Putamen (tissue), 1 donor: ENCODE data around the gene CFAP410.
"Not testable (repeated sequence)": the region's sequence is repeated elsewhere in the genome, so short reads cannot be mapped to it uniquely, and the experiment has no call there.

Source experiments
- DNase-seq: peaks from one replicate; pipeline ENCODE4 v3.0.0-alpha.2; 2016; ENCODE audit warnings: low spot score

The CFAP410 gene

DNA sequence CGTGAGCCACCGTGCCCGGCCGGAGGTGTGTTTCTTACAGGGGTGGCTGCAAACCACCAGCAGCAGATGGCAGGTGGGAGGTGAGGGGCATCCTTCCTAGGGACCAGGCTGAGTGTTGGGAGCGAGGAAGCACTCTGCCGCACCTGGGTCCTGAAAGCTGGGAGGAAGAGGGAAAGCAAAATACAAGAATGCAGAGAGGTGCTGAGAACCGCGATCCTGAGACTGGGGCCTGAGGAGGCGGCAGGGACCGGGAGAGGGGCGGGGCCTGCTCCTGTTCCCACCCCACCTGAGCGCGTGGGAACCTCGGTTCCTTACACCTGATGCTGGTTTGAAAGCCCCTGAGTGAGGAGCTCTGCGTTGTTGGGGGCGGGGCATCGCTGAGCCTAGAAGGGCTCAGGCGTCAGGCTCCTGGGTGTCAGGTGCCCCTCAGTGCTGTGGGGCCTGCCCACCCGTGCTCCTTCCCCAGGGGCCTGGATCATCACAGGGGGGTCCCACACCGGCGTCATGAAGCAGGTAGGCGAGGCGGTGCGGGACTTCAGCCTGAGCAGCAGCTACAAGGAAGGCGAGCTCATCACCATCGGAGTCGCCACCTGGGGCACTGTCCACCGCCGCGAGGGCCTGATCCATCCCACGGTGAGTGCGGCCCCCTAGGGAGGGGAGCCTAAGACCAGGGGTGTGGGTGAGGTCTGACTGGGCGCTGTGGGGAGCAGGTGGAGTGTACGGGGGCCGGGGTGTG, 29.7 kb upstream of the CFAP410 start:
- DNase-seq: peak; percentile 80

DNA sequence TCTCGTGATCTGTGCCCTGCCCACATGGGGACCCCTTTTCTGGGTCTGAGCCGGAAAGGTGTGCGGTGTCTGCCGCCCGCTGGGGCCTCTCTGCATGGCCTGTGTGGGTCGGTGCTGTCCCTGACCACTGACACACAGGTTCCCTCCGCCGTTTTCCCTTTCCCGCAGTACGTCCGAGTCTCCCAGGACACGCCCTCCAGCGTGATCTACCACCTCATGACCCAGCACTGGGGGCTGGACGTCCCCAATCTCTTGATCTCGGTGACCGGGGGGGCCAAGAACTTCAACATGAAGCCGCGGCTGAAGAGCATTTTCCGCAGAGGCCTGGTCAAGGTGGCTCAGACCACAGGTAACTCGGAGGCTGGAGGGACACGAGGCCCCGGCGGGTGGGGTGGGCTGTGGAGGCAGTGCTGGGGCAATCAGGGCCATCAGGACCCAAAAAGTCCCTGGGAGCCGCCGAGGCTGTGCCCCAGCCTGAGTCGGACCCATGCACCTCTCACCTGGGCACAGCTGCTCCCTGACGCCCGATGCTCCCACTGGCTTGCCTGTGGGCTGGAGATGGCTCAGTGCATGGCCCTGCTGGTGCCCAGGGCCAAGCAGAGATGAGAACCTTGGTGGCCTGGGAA, 27.5 kb upstream of the CFAP410 start:
- DNase-seq: no peak

DNA sequence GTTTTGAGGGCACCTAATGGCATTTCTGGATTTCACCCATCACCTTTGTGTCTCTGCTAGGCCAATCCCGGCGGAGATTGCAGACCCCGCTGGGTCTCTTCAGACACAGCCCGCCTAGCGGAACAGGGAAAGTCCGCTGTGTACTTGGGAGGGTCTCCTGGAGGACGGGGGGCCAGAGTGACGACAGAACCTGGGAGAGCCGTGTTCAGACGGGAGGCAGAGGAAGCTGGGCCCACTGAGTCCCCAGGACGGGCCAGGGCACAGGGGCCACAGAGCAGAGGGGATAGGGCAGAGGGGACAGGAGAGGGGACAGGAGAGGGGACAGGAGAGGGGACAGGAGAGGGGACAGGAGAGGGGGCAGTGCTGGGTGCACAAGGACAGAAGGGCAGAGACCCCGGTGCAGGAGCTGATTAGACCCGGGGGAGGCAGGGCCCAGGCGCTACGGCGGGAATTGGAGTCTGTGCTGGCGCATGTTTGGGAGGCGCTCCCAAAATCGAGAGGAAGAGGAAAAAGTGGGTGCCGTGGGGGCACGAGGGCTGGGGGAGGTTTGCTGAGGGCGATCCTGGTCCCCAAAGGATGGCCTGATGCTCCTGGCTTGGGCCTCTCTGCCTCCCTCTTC, 26.9 kb upstream of the CFAP410 start:
- no peak for DNase-seq

DNA sequence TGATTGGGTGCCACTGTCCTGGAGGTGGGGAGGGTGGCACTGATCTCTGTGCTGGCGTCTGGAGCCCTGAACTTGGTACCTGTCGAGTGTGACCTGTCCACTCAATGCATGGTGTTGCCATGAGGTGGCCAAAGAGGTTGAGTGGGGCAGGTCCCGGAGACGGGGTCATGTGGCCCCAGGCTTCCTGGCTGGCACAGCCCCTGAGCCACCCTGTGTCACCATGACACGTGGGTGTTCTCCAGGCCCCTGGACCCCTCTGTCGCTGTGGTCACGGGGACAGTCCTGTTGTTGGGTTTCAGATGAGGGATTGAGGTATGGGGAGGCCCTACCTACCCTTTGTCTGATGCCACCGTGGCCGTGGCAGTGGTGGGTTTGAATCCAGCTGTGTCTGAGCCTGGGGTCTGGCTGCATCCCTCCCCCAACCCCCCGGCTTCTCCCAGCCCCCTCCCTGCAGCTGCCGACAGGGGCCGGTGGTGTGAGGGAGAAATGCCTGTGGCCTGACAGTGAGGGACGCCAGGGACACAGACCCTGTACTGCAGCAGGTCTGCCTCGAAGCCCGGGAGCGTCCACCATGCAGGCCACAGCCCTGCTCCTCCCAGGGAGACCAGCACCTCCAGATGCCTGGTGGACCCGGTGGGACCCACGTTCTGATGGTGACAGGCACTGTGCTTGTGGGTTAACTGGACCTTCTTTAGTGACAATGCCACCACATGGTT, 26.2 kb upstream of the CFAP410 start:
- no peak for DNase-seq

DNA sequence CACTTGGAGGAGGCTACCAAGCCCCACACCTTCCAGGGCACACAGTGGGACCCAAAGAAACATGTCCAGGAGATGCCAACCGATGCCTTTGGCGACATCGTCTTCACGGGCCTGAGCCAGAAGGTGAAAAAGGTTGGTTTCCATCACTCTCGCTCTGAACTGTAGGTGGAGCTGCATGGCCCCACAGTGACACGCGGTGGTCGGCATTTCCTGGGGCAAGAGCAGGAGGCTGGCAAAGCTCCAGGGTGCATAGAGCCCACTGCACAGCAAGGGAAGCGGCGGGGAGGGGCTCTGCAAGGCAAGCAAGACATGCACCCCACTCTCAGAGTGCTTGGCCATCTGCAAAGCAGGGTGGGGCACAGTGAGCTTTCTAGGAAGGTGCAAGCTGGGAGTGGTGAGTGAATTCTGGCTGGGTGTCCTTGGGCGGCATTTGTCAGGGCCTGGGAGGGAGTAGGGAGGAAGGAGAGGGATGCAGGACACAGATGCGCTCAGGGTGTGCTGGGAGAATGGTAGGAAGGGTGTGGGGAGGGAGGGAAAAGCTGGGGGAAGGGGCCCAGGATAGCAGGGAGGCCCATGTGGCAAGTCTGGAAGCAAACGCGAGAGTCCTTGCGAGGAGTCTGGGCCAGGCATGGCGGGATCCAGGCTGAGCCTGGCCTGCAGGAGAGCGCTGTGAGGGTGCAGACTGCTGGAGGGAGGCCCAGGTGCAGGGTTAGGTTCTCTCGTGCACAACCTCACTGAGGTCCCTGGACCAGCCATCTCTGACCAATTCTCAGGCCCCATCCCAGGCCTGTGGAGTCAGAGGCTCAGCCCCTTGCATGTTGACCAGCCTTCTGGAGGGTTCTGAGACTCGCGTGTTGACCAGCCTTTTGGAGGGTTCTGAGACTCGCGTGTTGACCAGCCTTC, 25.2 kb upstream of the CFAP410 start:
- no peak for DNase-seq

DNA sequence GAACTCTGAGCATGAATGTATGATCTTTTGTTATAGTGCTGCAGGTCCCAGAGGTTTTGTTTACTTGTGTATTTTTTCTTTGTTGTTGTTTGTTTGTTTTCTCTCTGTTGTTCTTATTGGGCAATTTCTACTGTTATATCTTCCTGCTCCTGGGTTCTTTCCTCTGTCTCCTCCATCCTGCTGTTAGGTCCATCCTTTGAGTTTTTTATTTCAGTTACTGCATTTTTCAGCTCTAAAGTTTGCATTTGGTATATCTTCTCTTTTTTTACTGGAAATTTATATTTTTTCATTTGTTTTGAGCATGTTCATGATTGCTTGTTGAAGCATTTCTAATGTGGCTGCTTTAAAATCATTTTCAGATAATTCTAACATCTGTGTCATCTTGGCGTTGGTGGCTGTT, 24.1 kb upstream of the CFAP410 start:
- DNase-seq: no peak

DNA sequence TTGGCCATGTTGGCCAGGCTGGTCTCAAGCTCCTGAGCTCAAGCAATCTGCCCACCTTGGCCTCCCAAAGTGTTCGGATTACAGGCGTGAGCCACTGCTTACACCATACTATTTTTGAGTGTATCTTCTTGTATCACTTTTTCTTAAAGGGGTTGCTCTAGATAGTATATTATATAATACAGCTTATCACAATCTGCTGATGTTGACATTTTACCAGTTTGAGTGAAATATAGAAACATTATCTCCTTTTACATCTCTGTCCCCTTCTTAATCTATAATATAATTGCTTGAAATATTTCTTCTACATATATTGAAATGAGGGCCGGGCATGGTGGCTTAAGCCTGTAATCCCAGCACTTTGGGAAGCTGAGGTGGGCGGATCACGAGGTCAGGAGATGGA, 22.7 kb upstream of the CFAP410 start:
- not testable (repeated sequence) for DNase-seq

DNA sequence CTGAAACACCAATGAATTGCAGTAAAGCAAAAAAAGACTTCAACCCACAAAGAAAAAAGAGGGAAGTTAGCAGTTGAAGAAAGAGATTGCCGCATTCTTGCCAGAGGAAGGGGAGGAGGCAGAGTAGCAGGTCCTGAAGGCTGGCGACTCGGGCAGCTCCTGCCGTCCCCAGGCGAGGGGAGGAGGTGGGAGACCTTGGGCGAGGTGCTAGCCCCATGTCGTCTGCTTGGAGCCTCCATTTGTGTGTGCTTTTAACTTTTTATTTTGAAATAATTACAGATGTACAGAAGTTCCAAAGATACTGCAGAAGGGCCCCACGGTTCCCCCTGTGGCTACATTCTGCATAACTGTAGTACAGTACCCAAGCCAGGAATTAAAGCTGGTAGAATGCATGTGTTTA, 21.0 kb upstream of the CFAP410 start:
- no peak for DNase-seq

DNA sequence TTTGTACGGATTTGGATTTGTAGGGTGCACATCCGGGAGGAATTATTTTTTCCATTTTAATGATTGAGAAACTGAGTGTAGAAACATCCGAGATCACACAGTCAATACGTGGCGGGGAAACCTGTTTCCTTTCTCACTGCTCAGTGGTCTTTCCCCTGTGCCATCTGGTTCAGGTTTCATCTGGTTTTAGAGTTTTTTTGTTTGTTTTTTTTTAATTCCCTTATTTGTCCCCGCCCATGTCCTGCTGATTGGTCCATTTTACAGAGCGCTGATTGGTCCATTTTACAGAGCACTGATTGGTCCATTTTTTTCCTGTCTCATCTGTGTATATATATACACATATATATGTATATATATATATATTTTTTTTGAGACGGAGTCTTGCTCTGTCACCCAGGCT, 20.2 kb upstream of the CFAP410 start:
- no peak for DNase-seq

DNA sequence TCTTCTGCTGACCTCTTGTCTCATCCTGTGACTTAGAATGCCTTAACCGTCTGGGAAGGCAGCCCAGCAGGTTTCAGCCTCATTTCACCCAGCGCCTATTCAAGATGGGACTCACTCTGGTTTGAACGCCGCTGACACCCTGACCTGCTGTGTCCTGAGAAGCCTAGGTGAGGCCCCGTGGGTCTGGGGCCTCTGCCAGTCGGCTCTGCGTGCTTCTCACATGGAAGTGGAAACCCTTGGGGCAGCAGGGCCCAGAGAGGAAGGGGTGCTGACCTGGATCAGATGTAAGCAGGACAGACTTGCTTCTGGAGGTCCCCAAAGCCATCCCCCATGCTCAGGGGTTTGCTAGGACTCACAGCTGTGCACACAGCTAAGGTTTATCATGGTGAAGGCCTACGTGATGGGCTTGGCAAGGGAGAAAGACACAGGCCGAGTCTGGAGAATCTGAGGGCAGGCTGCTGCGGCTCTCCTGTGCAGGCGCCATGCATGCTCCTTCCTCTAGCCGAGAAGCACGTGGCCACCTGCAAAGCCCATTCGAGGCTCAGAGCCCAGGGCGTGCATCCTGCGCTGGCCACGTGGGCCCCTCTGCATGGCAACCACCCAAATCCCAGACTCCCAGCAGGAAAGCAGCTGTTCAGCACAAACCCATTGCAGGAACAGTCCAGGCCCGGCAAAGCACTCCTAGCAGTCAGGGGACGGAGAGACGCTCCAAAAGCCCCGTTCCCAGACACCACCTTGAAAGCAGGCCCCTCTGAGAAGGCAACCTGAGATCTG, 18.1 kb upstream of the CFAP410 start:
- no peak for DNase-seq

DNA sequence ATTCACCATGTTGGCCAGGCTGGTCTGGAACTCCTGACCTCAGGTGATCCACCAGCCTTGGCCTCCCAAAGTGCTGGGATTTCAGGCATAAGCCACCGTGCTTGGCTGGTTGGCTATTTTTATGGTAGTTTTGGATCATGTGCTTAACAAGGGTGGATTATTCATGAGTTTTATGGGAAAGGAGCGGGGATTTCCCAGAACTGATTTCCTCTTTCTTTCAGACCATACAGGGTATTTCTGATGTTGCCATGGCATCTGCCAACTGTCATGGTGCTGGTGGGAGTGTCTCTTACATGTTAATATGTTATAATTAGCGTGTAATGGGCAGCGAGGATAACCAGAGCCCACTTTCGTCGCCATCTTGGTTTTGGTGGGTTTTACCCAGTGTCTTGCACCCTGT, 17.4 kb upstream of the CFAP410 start:
- no peak for DNase-seq

DNA sequence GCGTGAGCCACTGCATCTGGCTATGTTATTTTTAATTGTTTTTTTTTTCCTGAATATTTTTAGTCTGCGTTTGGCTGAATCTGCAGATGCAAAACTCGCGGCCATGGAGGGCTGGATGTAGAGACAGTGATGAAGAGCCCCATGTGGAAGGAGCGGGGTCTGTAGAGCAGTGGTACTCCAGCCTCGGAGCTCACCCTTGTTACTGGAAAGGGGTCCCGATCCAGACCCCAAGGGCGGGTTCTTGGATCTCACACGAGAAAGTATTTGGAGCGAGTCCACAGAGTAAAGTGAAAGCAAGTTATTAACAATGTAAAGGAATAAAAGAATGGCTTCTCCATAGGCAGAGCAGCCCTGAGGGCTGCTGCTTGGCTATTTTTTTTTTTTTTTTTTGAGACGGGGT, 17.0 kb upstream of the CFAP410 start:
- DNase-seq: no peak

DNA sequence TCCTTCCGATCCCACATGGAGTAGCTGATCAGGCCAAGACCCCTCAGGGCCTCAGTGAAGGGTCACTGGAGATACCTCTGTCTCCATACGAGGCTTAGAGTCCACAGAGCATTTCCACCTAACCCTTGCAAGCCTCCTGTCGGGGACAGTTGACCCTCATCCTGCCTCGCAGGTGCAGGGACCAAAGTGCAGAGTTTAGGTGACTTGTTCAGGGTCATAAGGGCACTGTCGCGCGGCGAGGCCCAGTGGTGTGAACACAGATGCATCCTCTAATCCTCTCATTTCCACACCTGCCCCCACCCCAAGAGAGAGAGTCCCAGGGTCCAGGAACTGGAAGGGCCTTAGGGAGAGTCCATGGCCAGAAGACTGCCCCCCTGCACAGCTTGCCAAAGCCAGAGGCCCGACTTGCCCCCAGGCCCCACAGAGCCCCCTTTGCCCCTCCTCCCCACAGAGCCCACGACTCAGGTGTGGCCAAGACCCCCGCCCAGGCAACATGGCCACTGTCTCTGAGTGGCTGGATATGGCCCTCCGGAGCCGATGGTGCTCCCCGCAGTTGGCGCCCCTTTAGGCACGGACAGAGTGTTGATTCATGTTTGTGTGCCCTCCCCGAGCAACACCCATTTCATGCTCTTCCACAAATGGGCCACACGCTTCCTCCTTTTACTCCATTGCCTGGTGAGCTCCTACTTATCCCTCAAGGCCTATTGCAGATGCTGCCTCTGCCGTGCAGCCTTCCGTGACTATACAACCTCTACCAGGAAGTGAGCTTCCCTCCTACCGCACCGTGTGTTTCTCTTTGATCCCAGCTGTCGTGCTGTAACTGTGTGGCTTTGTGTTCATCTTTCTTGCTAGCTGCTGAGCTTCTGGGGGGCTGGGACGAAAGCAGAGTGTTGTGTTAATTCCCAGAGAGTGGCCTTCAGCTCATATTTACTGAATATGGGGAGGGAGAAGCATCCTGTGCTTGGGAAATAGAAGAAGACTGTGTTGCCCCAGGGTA, 15.9 kb upstream of the CFAP410 start:
- DNase-seq: no peak

DNA sequence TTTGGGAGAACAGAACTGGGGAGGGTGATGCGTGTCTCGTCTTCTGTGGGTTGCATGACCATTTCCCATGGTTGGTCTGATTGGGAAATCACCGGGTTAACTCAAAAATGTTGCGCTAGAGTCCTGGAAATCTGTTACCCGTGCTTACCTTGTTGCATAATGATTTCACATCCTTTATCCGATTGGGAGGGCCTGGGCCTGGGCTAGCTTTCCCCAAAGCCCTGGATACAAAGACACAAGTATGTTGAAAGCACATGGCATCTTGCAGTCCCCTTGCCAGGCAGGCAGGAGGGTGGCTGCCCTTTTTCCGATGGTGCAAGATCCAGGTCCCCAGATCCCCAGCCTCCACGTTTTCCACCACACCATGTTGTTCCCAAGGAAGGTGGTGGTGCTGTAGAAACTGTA, 14.8 kb upstream of the CFAP410 start:
- DNase-seq: no peak

DNA sequence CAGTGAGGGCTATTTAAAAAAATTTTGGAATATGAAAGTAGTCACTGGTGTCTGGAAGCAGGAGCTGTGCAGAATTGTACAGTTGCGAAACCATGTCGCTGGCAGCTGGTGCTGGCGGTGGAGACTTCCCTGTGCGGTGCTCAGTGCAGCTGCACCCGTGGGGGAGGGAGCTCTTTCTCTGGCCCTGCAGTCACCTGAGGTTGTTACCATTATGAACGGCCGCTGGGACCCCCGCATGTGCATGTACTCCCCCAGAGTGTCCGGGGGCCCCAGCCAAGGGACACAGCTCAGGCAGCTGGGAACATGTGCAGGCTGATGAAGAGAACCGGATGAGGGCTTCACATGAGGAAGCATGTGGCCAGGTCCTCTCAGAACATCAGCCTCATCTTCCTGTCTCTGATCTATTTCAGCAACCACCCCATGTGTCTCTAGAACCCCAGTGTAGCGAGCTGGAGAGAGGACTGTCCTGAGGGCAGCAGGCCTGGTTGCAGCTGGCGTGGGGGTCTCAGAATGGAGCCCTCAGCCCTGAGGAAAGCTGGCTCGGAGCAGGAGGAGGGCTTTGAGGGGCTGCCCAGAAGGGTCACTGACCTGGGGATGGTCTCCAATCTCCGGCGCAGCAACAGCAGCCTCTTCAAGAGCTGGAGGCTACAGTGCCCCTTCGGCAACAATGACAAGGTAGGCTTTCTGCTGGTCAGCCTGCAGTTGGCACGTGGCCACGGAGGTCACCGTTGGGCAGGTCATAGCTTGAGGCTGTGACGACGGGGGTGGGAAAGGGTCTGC, 14.2 kb upstream of the CFAP410 start, which contains the start of gene TRPM2:
TRPM2 (plus strand) TSS at position 431 of the 780 bp plus-strand sequence; CDS start at position 511, 80 bp downstream.
- no peak for DNase-seq

DNA sequence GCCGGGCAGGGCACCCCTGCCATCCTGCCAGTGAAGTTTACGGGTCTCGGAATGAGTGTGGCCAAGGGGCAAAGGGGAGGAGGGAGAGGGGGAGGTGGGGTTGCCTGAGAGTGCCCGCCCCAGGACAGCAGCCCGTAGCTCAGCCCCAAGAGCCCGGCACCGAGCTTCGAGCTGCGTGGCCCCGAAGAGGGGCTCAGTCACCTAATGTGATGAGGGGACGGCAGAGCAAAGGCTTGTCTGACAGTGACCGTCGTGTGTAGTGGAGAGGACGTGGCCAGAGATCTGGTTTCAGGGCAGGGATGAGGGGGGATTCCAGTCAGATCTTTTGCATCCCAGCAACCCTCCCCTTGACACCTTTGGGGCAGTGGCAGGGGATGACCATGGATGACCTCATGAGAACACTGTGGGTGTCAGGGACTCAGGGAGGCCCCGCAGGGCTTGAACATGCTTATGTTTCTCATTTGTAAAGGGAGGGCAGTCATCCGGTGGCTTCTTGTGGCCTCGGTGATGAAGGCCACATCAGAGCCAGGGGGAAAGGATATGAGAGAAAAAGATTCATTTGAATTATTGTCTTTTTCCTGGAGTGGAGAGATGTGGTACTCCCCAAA, 13.2 kb upstream of the CFAP410 start:
- no peak for DNase-seq

DNA sequence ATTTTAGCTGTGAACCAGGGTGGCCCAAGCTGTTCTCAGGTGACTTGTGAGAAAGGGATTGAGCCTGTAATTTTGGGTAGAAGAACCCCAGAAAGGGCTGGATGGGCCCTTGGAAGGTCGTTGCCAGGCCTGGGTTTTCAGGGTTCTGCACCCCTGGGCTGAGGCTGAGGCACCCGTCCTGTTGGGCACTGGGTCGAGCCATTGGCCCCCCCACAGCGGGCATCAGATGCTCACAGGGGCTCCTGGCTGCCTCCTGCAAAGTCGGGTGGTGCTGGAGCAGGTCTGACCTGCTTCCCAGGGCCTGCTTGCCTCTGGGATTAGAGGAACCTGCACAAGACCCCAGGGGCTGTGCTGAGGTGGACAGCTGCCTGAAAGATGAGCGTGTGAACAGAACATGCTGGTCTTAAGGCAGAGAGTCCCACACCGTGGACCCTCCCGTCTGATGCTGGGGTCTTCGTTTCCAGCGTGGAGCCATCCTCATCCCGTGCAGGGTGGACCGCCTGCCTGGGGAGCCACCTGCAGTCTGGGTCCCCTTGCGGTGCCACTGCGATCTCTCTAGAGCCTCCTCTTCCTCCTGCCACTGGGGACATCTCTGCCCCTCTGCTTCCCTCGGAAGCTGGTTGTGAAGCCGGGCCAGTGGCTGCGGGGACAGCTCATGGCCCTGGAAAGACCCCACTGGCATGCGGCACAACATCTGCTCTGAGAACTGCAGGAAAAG, 12.5 kb upstream of the CFAP410 start:
- no peak for DNase-seq
